ENCODE results near the gene IHH.

DNA sequence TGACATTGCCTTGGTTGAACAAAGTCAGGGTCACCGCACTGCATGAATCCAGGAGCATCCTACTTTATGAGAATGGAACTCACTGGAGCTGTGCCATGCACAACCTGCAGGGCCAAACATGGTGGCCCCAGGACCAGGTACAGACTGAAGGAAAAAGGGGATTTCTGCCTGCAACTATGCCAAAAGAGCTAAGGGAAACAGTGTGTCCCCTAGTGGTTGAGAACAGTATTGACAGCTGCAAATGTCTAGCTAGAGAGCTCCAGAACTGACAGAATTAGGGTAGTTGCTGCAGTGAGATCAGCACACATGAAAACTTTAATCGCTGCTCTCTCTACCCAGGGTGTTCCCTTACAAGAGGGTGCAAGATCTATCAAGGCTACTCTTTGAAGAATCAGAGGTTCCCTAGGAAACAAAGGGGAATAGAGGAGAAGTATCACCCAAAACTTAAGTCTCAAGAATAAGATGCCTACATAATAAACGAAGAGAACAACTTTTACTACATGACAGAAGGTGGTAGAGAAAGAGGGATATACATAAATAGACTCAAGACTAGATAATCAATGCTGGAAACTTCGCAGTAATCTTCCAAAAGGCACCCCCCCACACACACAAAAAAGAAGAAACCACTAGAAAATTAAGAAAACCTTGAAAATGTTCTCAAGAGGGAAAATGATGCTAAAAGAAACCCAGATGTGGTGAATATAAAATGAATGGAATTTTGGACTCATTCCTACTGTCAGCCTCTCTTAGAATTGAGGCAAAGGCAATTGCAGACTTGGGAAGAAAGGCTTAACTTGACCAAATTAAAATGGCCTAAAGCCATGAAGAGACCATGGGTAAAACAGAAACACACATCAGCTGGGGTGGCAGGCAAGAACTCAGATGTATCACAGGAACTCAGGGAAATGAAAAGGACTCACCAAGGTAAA lies 43.6 kb upstream of the IHH start:
- TF ChIP-seq, protein P1, sequence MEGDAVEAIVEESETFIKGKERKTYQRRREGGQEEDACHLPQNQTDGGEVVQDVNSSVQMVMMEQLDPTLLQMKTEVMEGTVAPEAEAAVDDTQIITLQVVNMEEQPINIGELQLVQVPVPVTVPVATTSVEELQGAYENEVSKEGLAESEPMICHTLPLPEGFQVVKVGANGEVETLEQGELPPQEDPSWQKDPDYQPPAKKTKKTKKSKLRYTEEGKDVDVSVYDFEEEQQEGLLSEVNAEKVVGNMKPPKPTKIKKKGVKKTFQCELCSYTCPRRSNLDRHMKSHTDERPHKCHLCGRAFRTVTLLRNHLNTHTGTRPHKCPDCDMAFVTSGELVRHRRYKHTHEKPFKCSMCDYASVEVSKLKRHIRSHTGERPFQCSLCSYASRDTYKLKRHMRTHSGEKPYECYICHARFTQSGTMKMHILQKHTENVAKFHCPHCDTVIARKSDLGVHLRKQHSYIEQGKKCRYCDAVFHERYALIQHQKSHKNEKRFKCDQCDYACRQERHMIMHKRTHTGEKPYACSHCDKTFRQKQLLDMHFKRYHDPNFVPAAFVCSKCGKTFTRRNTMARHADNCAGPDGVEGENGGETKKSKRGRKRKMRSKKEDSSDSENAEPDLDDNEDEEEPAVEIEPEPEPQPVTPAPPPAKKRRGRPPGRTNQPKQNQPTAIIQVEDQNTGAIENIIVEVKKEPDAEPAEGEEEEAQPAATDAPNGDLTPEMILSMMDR (IDR thresholded peaks at IDR 0.05) = peak in 3 of 4 experiments; percentile 31 to 53 (median 47)
- no peak for TF ChIP-seq POLR2AphosphoS5 (IDR thresholded peaks at IDR 0.05)
- TF ChIP-seq POLR2A (IDR thresholded peaks at IDR 0.05) = no peak
